HCT116 (cell line): ENCODE data around the gene PRPF31. TPM values are rescaled to one million over a fixed set of nuclear protein-coding genes. Genes with fewer than 3 reads are reported as not detected.

Experiments
- ATAC-seq: fragments of 200-7000 bp; cut with Tn5 transposase; 2 replicates; pipeline ENCODE4 v1.9.1; 2020; ENCODE audit warnings: mild to moderate bottlenecking, moderate library complexity
- BruUV-seq: library from RNA; stranded (reverse); fragments of 400-500 nt; replicated peaks from 2 replicates; lab custom pipeline; 2021; lab: Mats Ljungman, UMichigan
- CTCF ChIA-PET: fragments of 300-600 bp; sonication (Branson Sonifier 250); formaldehyde crosslinking; loops from one replicate; lab custom pipeline; 2021; ENCODE audit warnings: antibody characterized with exemption; lab: Charles Lee
- POLR2A ChIA-PET: fragments of 300-600, 350-600 bp; sonication (Branson Sonifier 250); formaldehyde crosslinking; loops from one replicate; lab custom pipeline; 2021; ENCODE audit warnings: antibody characterized with exemption; lab: Charles Lee
- RAD21 ChIA-PET, 2 experiments: fragments of 300-600 bp; sonication (Branson Sonifier 250); formaldehyde crosslinking; loops; one replicate each; lab custom pipeline; 2023; ENCODE audit warnings: low total read pairs in 2 of 2; ENCODE audit not compliant: uncharacterized antibody in 2 of 2, unreplicated experiment in 2 of 2, low non-redundant PET in 1 of 2; lab: Charles Lee
- DNase-seq: peaks from one replicate; pipeline ENCODE4 v3.0.0-alpha.2; 2010; ENCODE audit warnings: low read depth, low spot score
- H2AFZ ChIP-seq: fragments of 200-600 bp; shearing (Covaris generic), sonication (generic); 2 replicates; pipeline ENCODE4 v1.6.1; 2017; ENCODE audit warnings: low read depth, mixed run types, mixed read lengths, antibody characterized with exemption, low read length; ENCODE audit not compliant: poor library complexity, severe bottlenecking
- H3K27ac ChIP-seq: 2 replicates; pipeline ENCODE4 v1.5.1; 2012; ENCODE audit warnings: low read depth, low read length
- H3K27me3 ChIP-seq: fragments of 200-600 bp; sonication (generic); 2 replicates; pipeline ENCODE4 v1.6.1; 2016; ENCODE audit warnings: mixed run types, low read length, mixed read lengths; ENCODE audit not compliant: insufficient read depth
- H3K36me3 ChIP-seq, 2 experiments: fragments of 200-500 bp in 1 of 2; fragments of 200-600 bp in 1 of 2; sonication (Bioruptor generic) in 1 of 2; sonication (generic) in 1 of 2; 2 replicates each; pipeline versions ENCODE4 v1.5.1 to v1.6.1; 2014 to 2016; ENCODE audit warnings: low read length in 2 of 2, inconsistent platforms in 1 of 2, mixed read lengths in 1 of 2, mixed run types in 1 of 2; ENCODE audit not compliant: insufficient read depth in 2 of 2, control insufficient read depth in 1 of 2
- H3K4me1 ChIP-seq, 2 experiments: fragments of 200-600 bp in 1 of 2; sonication (generic) in 1 of 2; 2 replicates each; pipeline versions ENCODE4 v1.5.1 to v1.6.1; 2012 to 2017; ENCODE audit warnings: low read length in 2 of 2, inconsistent platforms in 1 of 2, mild to moderate bottlenecking in 1 of 2, mixed read lengths in 1 of 2, mixed run types in 1 of 2, moderate library complexity in 1 of 2; ENCODE audit not compliant: insufficient read depth in 2 of 2, control insufficient read depth in 1 of 2
- H3K4me2 ChIP-seq: fragments of 200-600 bp; sonication (generic); 2 replicates; pipeline ENCODE4 v1.6.1; 2017; ENCODE audit warnings: mixed run types, low read length, mixed read lengths
- H3K4me3 ChIP-seq, 2 experiments: fragments of 200-600 bp in 1 of 2; sonication (generic) in 1 of 2; replicated peaks in 1 of 2; 2 replicates each; pipeline ENCODE4 v1.5.1; 2011 to 2016; ENCODE audit warnings: low read length in 2 of 2, control low read depth in 1 of 2, low read depth in 1 of 2, mild to moderate bottlenecking in 1 of 2, mixed read lengths in 1 of 2, mixed run types in 1 of 2
- H3K79me2 ChIP-seq: fragments of 200-600 bp; sonication (generic); 2 replicates; pipeline ENCODE4 v1.6.1; 2017; ENCODE audit warnings: mild to moderate bottlenecking, mixed run types, low read length, moderate library complexity, mixed read lengths; ENCODE audit not compliant: insufficient read depth
- H3K9ac ChIP-seq: fragments of 200-600 bp; sonication (generic); 2 replicates; pipeline ENCODE4 v1.6.1; 2016; ENCODE audit warnings: low read length, mixed read lengths
- H3K9me2 ChIP-seq: fragments of 200-600 bp; sonication (generic), shearing (Covaris generic); 2 replicates; pipeline ENCODE4 v1.6.1; 2017; ENCODE audit warnings: mixed run types, mild to moderate bottlenecking, moderate library complexity; ENCODE audit not compliant: insufficient read depth
- H3K9me3 ChIP-seq, 2 experiments: fragments of 200-500 bp in 1 of 2; fragments of 200-600 bp in 1 of 2; sonication (Bioruptor generic) in 1 of 2; sonication (generic) in 1 of 2; 2 replicates each; pipeline ENCODE4 v1.6.1; 2014 to 2017; ENCODE audit warnings: low read length in 2 of 2, mixed read lengths in 2 of 2, inconsistent platforms in 1 of 2, low read depth in 1 of 2, mild to moderate bottlenecking in 1 of 2, mixed run types in 1 of 2, moderate library complexity in 1 of 2; ENCODE audit not compliant: control insufficient read depth in 1 of 2, insufficient read depth in 1 of 2
- H4K20me1 ChIP-seq: fragments of 200-600 bp; sonication (generic), shearing (Covaris generic); 2 replicates; pipeline ENCODE4 v1.6.1; 2017; ENCODE audit warnings: mixed run types, mild to moderate bottlenecking, moderate library complexity; ENCODE audit not compliant: insufficient read depth
- ATF3 ChIP-seq: IDR thresholded peaks from 2 replicates; pipeline ENCODE4 v1.6.1; 2012
- CBX3 ChIP-seq: IDR thresholded peaks from 2 replicates; pipeline ENCODE4 v1.6.1; 2012; ENCODE audit warnings: low read depth
- CEBPB ChIP-seq: IDR thresholded peaks from 2 replicates; pipeline ENCODE4 v1.6.1; 2012; ENCODE audit warnings: low read depth
- EGR1 ChIP-seq: IDR thresholded peaks from 2 replicates; pipeline ENCODE4 v1.6.1; 2012; ENCODE audit warnings: low read depth
- ELF1 ChIP-seq: IDR thresholded peaks from 2 replicates; pipeline ENCODE4 v1.6.1; 2012; ENCODE audit warnings: low read depth, borderline replicate concordance
- EZH2phosphoT487 ChIP-seq: fragments of 200-600 bp; IDR thresholded peaks from 2 replicates; pipeline ENCODE4 v1.6.1; 2018; ENCODE audit warnings: antibody characterized with exemption, borderline replicate concordance
- FOSL1 ChIP-seq: IDR thresholded peaks from 2 replicates; pipeline ENCODE4 v1.6.1; 2012; ENCODE audit warnings: low read depth
- JUND ChIP-seq: IDR thresholded peaks from 2 replicates; pipeline ENCODE4 v1.6.1; 2012
- POLR2A ChIP-seq: IDR thresholded peaks from 2 replicates; pipeline ENCODE4 v1.7.0; 2011; ENCODE audit warnings: borderline replicate concordance; ENCODE audit not compliant: insufficient read depth, insufficient read length; ENCODE audit errors: extremely low read depth
- POLR2AphosphoS5 ChIP-seq: IDR thresholded peaks from 2 replicates; pipeline ENCODE4 v1.6.1; 2011; ENCODE audit warnings: mild to moderate bottlenecking, low read depth, low read length, moderate library complexity
- RAD21 ChIP-seq: IDR thresholded peaks from 2 replicates; pipeline ENCODE4 v1.6.1; 2012; ENCODE audit warnings: low read depth, mild to moderate bottlenecking
- SRF ChIP-seq: IDR thresholded peaks from 2 replicates; pipeline ENCODE4 v1.6.1; 2012; ENCODE audit warnings: low read depth
- ZBTB33 ChIP-seq: IDR thresholded peaks from 2 replicates; pipeline ENCODE4 v1.6.1; 2011; ENCODE audit warnings: mild to moderate bottlenecking, low read length, moderate library complexity; ENCODE audit not compliant: insufficient replicate concordance; ENCODE audit errors: extremely low read depth
- ZFX ChIP-seq: fragments of 450-650 bp; IDR thresholded peaks from 2 replicates; pipeline ENCODE4 v1.6.1; 2017
- intact Hi-C: fragments of 100-400 bp; cut with micrococcal nuclease; formaldehyde crosslinking; loops from 2 replicates; pipeline ENCODE4 v1.10.0; 2022
- total RNA-seq: library from RNA; stranded (reverse); gene quantifications from one replicate; pipeline ENCODE4 v1.2.1, GENCODE V29; 2021; ENCODE audit not compliant: unreplicated experiment

PRPF31 gene
- total RNA-seq, 1 experiment from 2014 or later = 99.0 TPM

GRCh38 chr19:54069470-54069869 lies 46.1 kb upstream of the PRPF31 start:
- RAD21 ChIA-PET = no interaction called here
- Histone ChIP-seq H3K4me2 (no peak overlapping the region), H4K20me1 (no peaks in the 10 kb centered on the region), H3K27me3 (no peaks in the 10 kb centered on the region), H3K9ac (no peak overlapping the region), H3K9me3 (peaks cover 0 to 9% of the 10 kb centered on the region in 2 experiments; a peak in 2 of 4 replicates), H3K9me2 (no peaks in the 10 kb centered on the region), H3K4me3 (no peak overlapping the region), H3K27ac (no peak overlapping the region), H3K4me1 (no peaks in the 10 kb centered on the region), H2AFZ (no peak overlapping the region), H3K79me2 (no peaks in the 10 kb centered on the region), H3K36me3 (no peaks in the 10 kb centered on the region)
- CTCF ChIA-PET = no interaction called here
- DNase-seq = no peak
- POLR2A ChIA-PET = no interaction called here
- ATAC-seq = no peak
- no peak for TF ChIP-seq EZH2phosphoT487
- no peak for TF ChIP-seq CEBPB
- no peak for TF ChIP-seq JUND
- no peak for TF ChIP-seq POLR2A
- TF ChIP-seq FOSL1 = no peak
- TF ChIP-seq SRF = no peak
- TF ChIP-seq POLR2AphosphoS5 = no peak
- TF ChIP-seq ZFX = no peak
- no peak for TF ChIP-seq ZBTB33
- no peak for TF ChIP-seq ELF1
- no peak for TF ChIP-seq ATF3
- TF ChIP-seq EGR1 = no peak
- TF ChIP-seq RAD21 = no peak
- TF ChIP-seq CBX3 = no peak
- intact Hi-C loops = no loop called here
- BruUV-seq = no TSS peak
